ENCODE measurements around the gene ELP5.
A peak's percentile ranks its signal among the peaks of the same experiment; 100 is the strongest.
"Not testable (repeated sequence)": the region's sequence is repeated elsewhere in the genome, so short reads cannot be mapped to it uniquely, and the experiment has no call there.

Gene ELP5

GRCh38 chr17:7237266-7237760 is 14.7 kb upstream of the ELP5 start:
- DNase-seq, result no peak

DNA sequence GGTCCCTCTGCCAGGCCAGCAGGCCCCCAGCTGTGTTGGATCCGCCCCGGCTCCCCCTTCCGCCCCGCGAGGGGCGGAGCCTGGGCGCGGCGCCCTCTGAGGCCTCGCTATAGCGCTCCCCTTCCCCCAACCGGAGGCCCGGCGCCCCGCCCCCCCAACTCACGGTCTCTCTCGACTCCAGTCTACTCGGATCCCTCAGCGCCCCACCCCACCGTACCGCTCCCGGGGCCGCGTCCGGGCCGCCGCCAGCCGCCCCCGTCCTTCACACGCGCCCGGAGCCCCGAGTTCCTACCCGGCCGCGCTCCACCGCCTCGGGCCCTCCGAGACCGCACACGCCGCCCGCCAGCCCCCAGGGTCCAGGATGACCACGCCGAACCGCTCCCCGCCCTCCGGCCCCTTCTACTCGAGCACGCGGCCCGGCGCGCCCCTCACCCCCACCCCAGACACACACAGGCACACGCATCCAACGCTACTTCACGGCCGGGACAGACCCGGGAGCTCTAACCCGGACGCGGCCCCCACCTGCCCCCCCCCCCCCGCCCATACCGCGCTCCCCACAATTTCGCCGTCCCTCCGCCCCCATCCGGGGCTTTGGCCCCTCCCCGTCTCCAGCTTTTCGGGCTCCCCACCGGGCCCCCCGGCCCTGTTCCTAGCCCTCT is 14.1 kb upstream of the ELP5 start:
- DNase-seq, result peak; percentile 94

GRCh38 chr17:7238420-7239090 is 13.5 kb upstream of the ELP5 start:
- DNase-seq, result no peak

DNA sequence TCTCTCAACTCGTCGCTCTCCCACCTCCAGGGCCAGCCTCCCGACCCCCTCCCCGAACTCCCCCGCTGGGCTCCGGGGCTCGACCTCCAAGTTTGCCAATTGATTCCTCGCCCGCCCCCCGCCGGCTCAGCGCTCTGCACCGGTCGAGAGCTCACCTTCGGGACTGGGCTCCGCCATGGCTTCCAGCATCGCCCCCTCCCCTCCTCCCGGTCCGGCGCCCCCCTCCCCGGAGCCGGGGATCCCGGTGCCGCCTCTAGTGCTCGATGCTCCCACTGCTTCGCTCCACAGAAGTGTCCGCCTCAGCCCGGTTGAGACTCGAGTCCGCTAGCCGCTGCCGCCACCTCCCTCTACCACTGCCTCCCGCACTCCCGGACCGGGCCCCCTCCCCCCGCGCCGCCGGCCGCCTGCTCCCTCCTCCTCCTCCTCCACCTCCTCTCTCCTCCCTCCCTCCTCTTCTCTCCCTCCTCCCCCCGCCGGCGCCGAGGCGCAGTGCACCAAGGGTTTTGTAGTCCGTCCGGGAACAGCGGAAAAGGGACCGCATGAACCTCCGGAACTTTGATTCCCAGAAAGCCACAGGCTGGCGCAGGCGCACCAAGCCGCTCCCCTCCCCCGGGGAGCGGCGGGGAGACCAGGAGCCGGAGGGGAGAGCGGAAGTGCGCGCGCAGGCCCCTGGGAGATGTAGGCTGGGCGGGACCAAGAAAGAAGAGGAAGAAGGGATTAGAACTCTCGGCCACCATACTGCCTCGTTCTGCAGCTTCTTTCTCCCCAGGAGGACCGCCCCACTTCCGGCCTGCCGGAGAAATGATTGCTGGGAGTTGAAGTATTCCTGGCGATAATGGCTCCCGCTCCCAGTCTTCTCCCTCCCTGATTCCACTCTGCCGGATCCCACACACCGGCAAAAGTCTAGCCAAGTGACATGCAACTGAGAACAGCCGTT is 12.7 kb upstream of the ELP5 start, which contains the start of gene PHF23:
TSS of gene PHF23 (minus strand) at position 367 of the 937 bp plus-strand sequence. CDS start at position 189, 178 bp downstream.
- DNase-seq, result peak; percentile 98

- no peak for DNase-seq
These were observed 11.6 kb upstream of the ELP5 start for GRCh38 chr17:7240375-7240774.

DNA sequence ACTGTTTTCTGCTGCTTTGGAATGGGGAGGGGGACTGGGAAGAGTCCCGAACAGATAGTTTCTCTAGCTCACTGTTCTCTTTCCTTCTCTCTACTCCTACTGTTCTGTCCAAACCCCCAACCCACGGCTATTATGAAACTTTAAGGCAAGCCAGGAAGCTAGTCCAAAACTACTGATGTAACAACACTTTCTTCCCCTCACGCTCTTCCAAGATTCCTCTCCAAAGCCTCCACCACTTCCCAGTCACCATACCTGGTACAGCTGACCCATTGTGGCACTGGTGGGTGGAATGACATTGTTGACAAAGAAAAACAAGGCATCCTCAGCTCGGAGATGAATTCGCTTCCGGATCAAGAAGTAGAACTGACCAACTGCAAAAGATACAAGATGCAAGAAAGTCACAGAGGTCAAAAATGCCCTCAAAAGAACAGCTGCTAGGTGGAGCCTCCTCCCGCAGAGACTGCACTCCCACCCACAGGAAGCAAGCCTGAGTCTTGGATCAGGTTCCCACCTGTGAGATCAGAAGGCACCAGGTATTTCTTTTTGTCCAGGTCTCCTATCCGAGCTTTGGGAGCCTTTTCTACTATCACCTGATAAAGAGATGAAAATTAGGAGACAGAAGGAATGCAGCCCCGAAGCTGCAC is 10.8 kb upstream of the ELP5 start:
- no peak for DNase-seq

GRCh38 chr17:7241783-7242716 is 10.0 kb upstream of the ELP5 start, which contains the start of gene GABARAP:
TSS of gene GABARAP (minus strand) at chr17:7242449. CDS start at chr17:7242330, 119 bp downstream.
- DNase-seq, result peak; percentile 99

GRCh38 chr17:7242717-7243452 is 9.1 kb upstream of the ELP5 start:
- DNase-seq, result peak; percentile 95

- no peak for DNase-seq
These were observed 8.6 kb upstream of the ELP5 start for GRCh38 chr17:7243453-7243729.

- DNase-seq, result not testable (repeated sequence)
These were observed 8.2 kb upstream of the ELP5 start for GRCh38 chr17:7243838-7244237.

GRCh38 chr17:7246779-7247178 is 5.2 kb upstream of the ELP5 start:
- no peak for DNase-seq

DNA sequence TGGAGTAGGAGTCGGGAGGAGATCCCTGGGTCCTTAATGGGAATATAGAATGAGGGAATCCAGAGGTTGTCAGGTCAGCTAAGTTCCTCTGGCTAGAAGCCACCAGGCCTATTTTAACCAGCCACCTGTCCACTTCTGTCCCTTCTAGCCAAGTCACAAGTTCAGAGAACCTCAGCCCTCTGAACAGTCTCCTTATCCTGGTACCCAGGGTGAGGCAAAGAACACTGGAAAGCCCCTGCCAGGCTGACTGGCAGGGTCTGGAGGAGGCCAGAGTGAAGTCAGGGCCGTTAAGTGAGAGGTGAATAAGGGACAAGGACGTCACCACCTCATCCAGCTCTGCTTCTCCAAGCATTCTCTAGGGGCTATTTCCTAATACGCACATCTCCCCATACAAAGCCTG is 3.2 kb upstream of the ELP5 start:
- no peak for DNase-seq

DNA sequence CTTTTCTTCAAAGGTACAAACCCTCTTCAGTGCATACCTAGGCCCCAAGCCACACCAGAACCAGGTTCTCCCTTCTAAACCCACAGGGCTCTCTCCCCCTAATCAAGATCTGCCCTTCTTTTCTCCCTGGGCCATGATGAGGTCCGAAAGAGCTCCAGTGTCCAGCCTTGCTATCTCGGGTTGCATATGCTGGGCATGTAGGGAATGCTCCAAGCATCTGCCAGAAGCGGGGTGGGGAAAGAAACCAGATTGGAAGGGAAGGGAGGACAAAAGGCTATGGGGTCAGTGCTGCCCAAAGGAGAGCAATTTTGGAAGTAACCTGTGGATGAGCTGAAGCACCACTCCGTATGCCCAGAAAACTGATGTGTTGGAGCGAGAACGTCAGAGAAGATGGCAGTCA is 2.8 kb upstream of the ELP5 start:
- no peak for DNase-seq

DNA sequence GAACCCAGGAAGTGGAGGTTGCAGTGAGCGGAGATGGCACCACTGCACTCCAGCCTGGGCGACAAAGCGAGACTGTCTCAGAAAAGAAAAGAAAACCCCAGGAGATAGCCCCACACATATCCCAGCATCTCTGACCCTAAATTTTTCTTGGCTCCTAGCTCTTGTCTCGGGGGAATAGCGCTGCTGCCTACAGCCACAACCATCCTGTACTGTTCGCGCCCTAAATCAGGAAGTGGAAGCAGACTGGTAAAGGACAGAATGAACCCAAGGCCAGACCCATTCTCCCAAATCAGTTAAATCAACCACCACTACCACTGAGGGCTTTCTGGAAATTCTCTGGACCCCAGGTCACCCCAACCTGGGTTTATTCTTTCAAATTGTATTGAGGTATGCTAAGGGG is 2.2 kb upstream of the ELP5 start:
- DNase-seq, result no peak

GRCh38 chr17:7250695-7251627 is 1.1 kb upstream of the ELP5 start:
- no peak for DNase-seq

GRCh38 chr17:7251661-7252175 is 297 bp upstream of the ELP5 start, which contains the start of gene CTDNEP1:
TSS of gene CTDNEP1 (minus strand) at chr17:7251734. CDS start at chr17:7251296, 438 bp downstream.
- DNase-seq, result peak; percentile 100

GRCh38 chr17:7253082-7253481 is 1.1 kb downstream of the ELP5 start:
- no peak for DNase-seq

DNA sequence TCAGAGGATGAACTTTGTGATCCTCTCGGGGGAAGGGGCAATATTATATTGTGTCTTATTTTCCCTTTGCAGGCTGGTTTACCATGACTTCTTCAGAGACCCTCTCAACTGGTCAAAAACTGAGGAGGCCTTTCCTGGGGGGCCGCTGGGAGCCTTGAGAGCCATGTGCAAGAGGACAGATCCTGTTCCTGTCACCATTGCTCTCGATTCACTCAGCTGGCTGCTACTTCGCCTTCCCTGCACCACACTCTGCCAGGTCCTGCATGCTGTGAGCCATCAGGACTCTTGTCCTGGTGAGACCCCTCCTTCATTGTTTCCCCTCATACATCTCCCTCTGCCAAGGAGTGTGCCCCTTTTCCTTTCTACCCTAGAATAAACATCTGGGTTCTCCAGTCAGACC is 2.5 kb downstream of the ELP5 start:
- no peak for DNase-seq

DNA sequence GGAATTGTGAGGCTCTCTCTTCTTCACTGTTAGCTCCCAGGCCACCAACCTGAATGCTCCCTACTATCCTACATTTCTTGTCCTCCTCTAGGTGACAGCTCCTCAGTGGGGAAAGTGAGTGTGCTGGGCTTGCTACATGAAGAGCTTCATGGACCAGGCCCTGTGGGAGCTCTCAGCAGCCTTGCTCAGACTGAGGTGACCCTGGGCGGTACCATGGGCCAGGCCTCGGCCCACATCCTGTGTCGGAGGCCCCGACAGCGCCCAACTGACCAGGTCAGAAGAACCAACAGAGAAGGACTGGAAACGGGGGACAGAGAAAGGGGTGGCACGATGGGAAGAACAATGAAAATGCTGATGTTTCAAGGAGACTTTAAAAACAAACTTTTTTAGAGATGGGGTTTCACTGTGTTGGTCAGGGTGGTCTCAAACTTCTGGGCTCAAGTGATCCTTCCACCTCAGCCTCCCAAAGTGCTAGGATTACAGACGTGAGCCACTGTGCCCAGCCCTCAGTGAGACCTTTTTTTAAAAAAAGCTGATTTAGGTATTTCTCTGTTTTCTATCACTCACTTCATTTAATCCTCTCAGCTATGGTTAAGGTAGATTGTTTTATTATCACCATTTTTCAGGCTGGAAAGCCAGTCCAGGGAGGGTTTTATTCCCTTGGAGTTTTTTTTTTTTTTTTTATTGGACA is 4.9 kb downstream of the ELP5 start:
- DNase-seq, result no peak

Measured in activated CD8-positive, alpha-beta memory T cell treated with anti-CD3 and anti-CD28 coated beads, Interleukin-2, amount 50 U/mL, for 48 hours (primary cell).